ENCODE results near the gene TBK1.

The TBK1 gene

DNA sequence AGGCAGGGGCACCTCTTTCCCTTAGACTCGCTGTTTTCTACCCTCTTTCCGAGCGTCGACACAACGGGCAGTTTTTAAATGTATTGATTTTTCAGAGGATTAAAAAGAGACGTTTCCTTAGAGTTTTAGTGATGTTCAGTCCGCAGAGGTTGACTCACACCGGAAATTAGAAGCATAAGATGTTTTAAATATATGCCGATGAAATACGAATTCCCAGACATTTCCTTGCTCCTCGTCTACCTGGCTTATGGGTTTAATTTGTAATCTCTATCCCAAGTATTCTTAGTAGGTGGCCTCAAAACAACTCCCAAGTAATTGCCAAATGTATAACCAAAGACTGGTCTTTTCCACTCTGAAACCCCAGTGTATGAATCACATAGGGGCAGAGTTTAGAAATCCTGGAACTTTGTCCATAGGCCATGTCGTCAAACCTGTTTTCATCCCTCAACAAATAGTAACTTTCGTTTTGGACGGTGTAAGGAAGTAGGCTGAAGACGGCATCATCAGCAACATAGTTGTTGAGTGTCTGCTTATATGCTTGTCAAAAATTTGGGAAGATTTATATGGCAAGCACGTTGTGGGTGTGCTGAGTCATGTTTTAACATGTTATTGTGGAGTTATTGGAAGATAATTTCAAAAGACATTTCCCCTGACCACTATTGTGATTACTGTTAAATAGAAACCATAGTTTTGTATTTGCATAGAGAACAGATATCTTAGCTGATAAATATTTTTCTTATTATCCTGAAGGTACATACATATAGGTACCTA is 824 bp downstream of the TBK1 start:
- DNase-seq (ENCODE audit: low spot score): peak; percentile 17

DNA sequence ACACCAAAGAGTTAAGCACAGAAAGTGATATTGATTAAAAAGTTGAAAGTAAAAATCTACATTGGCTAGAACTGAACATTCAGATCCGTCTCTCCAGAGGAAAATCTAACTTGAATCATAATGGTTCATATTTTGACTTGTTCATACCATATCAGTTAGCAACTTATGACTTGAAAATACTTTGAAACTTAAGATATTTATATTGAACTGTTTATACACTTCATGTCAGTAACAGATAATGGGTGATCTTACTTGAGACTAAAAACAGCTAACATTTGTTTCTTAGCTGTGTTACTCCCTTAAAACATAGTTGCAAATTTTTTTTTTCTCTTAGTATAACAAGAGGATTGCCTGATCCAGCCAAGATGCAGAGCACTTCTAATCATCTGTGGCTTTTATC is 3.6 kb downstream of the TBK1 start:
- no peak for DNase-seq (ENCODE audit: low spot score)

DNA sequence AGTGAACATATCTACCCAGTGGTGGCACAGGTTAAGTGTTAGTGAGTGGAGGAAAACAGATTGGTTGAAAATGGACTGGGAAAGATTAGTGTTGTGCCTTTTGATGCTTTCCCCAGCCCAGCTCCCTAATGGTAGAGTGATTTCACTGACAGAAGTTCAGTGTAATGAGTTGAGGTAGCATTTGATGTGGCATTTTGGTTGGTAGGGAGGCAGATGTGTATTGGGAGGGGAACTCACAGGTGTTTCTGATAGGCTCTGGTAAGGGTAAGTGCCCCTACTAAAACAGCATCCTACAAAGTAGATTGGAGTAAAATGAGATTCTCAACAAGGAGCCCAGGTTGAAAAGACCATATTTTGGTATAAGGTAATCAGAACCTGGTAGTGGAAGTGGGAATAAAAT is 4.2 kb downstream of the TBK1 start:
- DNase-seq (ENCODE audit: low spot score): no peak

- peak; percentile 54 for DNase-seq (ENCODE audit: low spot score)
Measured at GRCh38 chr12:64457032-64457431, 5.1 kb downstream of the TBK1 start.

- peak; percentile 16 for DNase-seq (ENCODE audit: low spot score)
Measured at GRCh38 chr12:64457466-64457865, 5.5 kb downstream of the TBK1 start.

DNA sequence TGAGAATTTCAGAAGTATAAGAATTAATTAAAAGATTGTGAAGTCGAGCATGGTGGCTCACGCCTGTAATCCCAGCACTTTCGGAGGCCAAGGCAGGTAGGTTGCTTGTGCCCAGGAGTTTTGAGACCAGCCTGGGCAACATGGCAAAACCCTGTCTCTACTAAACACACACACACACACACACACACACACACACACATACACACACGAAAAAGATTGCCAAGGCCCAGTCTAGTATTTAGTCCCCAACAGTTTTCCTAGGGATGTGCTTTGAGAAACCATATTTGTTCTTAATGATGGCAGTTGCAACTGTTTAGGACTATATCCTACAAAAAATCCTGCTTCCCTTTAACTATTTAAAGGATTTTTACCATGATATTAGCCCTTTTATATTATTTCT is 6.0 kb downstream of the TBK1 start:
- no peak for DNase-seq (ENCODE audit: low spot score)

GRCh38 chr12:64459394-64459891 is 7.5 kb downstream of the TBK1 start:
- DNase-seq (ENCODE audit: low spot score): no peak

DNA sequence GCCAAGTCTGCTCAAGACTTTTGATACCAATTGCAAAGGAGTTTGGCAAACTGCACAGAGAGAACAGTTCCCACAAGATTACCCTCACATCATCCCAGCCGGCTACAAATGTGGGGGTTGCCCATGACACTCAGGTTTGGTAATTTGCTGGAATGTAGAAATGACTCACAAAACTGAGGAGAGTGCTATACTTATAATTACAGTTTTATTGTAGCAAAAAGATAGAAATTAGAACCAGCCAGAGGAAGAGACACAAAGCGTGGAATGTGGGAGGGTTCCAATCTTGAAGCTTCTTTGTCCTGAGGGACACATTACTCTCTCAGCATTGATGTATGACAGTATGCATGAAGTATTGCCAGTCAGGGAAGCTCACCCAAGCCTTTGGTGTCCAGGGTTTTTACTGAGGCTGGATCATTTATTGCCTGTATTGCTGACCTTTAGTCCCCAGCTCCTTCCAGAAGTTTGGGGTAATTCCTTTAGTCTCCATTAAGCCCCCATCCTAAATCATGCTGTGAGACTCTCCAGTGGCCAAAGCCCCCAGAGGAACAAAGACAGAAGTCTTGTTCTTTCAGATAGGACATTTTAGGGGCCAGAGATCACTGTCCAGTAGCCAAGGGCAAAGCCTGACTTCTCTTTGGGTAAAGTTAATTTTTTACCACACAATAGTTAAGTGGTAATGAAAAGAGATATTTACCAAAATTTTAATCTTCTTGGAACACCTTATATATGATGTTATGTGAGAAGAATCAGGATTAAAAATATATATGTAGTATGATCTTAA is 9.9 kb downstream of the TBK1 start:
- DNase-seq (ENCODE audit: low spot score): no peak

- no peak for DNase-seq (ENCODE audit: low spot score)
Measured at GRCh38 chr12:64466178-64466577, 14.3 kb downstream of the TBK1 start.

- DNase-seq (ENCODE audit: low spot score): no peak
Measured at GRCh38 chr12:64468966-64469365, 17.0 kb downstream of the TBK1 start.

DNA sequence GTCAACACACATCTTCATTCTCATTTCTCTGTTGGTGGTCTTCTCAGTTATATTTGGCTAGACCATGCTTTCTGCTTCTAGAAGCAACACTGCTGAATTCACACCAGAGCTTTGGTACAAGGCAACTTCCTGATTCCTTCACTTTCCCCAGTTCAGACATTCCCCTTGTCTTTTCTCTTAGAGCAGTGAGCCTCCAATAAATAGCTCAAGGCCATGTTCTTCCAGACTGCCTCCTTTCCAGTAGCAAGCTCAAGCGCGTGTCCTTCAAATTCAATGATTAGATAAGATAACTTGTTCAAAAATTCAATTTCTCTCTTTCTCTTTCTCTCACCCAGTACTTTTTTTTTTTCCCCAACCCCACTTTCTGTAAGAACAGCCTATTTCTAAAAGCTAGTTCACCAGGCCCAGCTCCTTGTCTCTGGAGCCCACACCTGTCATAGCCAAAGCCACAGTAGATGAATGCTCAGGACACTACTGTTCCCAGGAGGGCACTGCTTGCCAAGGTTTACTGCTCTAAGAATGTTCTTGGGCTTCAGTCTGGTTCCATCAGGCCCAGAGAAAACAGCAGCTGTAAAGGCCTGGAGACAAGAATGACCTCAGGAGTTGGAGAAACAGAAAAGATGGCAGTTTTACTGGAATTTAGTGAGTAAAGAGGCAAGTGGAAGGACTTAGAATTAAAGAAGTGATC is 17.7 kb downstream of the TBK1 start:
- DNase-seq (ENCODE audit: low spot score): no peak

DNA sequence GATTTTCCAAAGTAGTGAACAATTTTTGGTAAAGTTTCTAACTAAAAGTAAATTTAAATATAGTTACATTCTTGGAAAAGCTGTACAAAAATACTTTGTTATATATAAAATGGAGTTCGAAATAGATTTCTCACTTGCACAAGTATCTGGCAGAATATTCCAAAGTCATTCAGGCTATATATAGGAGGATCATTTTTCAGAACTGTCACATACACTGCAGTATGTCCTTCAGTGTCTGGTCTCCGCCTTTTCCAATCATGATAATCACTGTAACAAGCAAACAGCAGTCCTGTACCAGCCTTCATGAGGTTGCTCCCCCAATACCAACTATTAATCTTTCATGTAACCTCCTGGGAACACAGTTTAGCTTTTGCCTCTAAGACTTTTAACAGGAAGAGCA is 18.6 kb downstream of the TBK1 start:
- no peak for DNase-seq (ENCODE audit: low spot score)

- no peak for DNase-seq (ENCODE audit: low spot score)
Measured at GRCh38 chr12:64473176-64473575, 21.3 kb downstream of the TBK1 start.

DNA sequence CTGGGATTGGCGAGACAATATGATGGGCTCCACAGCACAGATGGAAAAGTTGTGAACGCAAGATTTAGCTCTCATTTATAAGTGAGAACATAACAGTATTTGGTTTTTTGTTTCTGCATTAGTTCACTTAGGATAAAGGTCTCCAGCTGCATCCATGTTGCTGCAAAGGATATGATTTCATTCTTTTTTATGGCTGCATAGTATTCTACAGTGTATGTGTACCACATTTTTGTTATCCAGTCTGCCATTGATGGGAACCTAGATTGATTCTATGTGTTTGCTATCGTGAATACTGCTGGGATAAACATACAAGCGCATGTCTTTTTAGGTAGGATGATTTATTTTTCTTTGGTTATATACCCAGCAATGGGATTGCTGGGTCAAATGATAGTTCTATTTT is 23.6 kb downstream of the TBK1 start:
- DNase-seq (ENCODE audit: low spot score): no peak

DNA sequence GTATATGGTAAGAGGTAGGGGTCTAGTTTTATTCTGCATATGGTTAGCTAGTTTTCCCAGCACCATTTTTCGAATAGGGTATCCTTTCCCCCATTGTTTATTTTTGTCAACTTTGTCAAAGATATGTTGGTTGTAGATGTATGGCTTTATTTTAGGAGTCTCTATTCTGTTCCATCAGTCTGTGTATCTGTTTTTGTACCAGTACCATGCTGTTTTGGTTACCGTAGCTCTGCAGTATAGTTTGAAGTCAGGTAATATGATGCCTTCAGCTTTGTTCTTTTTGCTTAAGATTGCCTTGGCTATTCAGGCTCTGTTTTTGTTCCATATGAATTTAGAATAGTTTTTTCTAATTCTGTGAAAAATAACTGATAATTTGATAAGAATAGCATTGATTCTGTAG is 24.9 kb downstream of the TBK1 start:
- no peak for DNase-seq (ENCODE audit: low spot score)

- DNase-seq (ENCODE audit: low spot score): no peak
Measured at GRCh38 chr12:64478661-64479060, 26.7 kb downstream of the TBK1 start.

GRCh38 chr12:64480148-64480547 is 28.2 kb downstream of the TBK1 start:
- no peak for DNase-seq (ENCODE audit: low spot score)

DNA sequence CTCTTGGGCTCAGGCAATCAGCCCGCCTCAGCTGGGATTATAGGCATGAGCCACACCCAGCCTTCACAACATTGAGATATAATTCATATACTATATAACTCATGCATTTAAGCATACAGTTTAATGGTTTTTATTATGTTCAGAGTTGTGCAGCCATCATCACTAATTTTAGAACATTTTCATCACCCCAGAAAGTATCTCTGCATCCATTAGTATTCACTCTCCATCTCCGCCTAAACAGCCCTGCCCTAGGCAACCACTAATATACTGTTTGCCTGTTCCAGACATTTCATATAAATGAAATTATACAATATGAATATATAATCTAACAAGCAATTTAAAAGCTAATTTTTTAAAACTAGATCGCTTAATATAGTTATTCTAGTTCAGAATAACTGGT is 34.7 kb downstream of the TBK1 start:
- DNase-seq (ENCODE audit: low spot score): no peak

- DNase-seq (ENCODE audit: low spot score): no peak
Measured at GRCh38 chr12:64491718-64492117, 39.8 kb downstream of the TBK1 start.

- DNase-seq (ENCODE audit: low spot score): no peak
Measured at GRCh38 chr12:64493513-64493912, 41.6 kb downstream of the TBK1 start.

- no peak for DNase-seq (ENCODE audit: low spot score)
Measured at GRCh38 chr12:64494998-64495729, 43.2 kb downstream of the TBK1 start.

DNA sequence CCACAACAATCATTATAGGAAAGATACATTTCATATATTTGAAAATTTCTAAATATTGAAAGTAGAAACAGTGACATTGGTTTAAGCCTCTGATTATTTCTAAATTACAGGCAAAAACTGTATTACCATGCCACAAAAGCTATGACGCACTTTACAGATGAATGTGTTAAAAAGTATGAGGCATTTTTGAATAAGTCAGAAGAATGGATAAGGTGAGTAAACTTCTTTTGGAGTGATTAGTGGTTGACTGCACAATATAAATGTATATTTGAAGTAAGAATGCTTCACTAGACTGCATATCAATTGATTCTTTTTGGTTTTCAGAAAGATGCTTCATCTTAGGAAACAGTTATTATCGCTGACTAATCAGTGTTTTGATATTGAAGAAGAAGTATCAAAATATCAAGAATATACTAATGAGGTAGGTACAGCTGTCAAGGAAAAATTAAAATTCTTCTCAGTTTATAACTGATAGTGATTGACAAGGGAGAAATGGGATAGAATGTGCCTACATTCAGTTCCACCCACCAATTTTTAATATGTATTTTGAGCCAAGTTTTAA is 45.0 kb downstream of the TBK1 start:
- DNase-seq (ENCODE audit: low spot score): no peak
